ENCODE measurements around the gene PXDC1.
"Not testable (repeated sequence)": the region's sequence is repeated elsewhere in the genome, so short reads cannot be mapped to it uniquely, and the experiment has no call there.

PXDC1 gene

GRCh38 chr6:3767483-3767882 lies 16.0 kb upstream of the PXDC1 start:
- H3K4me3 ChIP-seq (ENCODE audit: low read depth, low read length); DNase-seq (ENCODE audit: low read depth): not testable (repeated sequence)

- H3K4me3 ChIP-seq (ENCODE audit: low read depth, low read length): no peak overlapping the region
Observed at GRCh38 chr6:3766214-3766613, 14.7 kb upstream of the PXDC1 start.

GRCh38 chr6:3765415-3765814 lies 13.9 kb upstream of the PXDC1 start:
- no peak overlapping the region for H3K4me3 ChIP-seq (ENCODE audit: low read depth, low read length)
- DNase-seq (ENCODE audit: low read depth): no peak

More at GRCh38 chr6:3766214-3766613, 14.7 kb upstream of the PXDC1 start:
- DNase-seq (ENCODE audit: low read depth): no peak

GRCh38 chr6:3764516-3765335 lies 13.2 kb upstream of the PXDC1 start:
- DNase-seq (ENCODE audit: low read depth): no peak
- no peak overlapping the region for H3K4me3 ChIP-seq (ENCODE audit: low read depth, low read length)

- no peak overlapping the region for H3K4me3 ChIP-seq (ENCODE audit: low read depth, low read length)
- no peak for DNase-seq (ENCODE audit: low read depth)
Observed at GRCh38 chr6:3762852-3763251, 11.3 kb upstream of the PXDC1 start.

- H3K4me3 ChIP-seq (ENCODE audit: low read depth, low read length): no peak overlapping the region
- no peak for DNase-seq (ENCODE audit: low read depth)
Observed at GRCh38 chr6:3762359-3762758, 10.8 kb upstream of the PXDC1 start.

- no peak for DNase-seq (ENCODE audit: low read depth)
- H3K4me3 ChIP-seq (ENCODE audit: low read depth, low read length): no peak overlapping the region
Observed at GRCh38 chr6:3761989-3762270, 10.4 kb upstream of the PXDC1 start.

- no peak overlapping the region for H3K4me3 ChIP-seq (ENCODE audit: low read depth, low read length)
- DNase-seq (ENCODE audit: low read depth): peak; percentile 88
Observed at GRCh38 chr6:3759646-3760232, 8.2 kb upstream of the PXDC1 start.

- no peak for DNase-seq (ENCODE audit: low read depth)
Observed at GRCh38 chr6:3758842-3759144, 7.3 kb upstream of the PXDC1 start.

GRCh38 chr6:3757998-3758841 lies 6.7 kb upstream of the PXDC1 start:
- not testable (repeated sequence) for H3K4me3 ChIP-seq (ENCODE audit: low read depth, low read length); DNase-seq (ENCODE audit: low read depth)

More at GRCh38 chr6:3758842-3759144, 7.3 kb upstream of the PXDC1 start:
- no peak overlapping the region for H3K4me3 ChIP-seq (ENCODE audit: low read depth, low read length)

- no peak for DNase-seq (ENCODE audit: low read depth)
- H3K4me3 ChIP-seq (ENCODE audit: low read depth, low read length): no peak overlapping the region
Observed at GRCh38 chr6:3757241-3757641, 5.7 kb upstream of the PXDC1 start.

- no peak overlapping the region for H3K4me3 ChIP-seq (ENCODE audit: low read depth, low read length)
- no peak for DNase-seq (ENCODE audit: low read depth)
Observed at GRCh38 chr6:3756546-3756945, 5.0 kb upstream of the PXDC1 start.

GRCh38 chr6:3755637-3756545 lies 4.4 kb upstream of the PXDC1 start:
- no peak for DNase-seq (ENCODE audit: low read depth)
- H3K4me3 ChIP-seq (ENCODE audit: low read depth, low read length): no peak overlapping the region

- DNase-seq (ENCODE audit: low read depth): no peak
- H3K4me3 ChIP-seq (ENCODE audit: low read depth, low read length): no peak overlapping the region
Observed at GRCh38 chr6:3754776-3755175, 3.3 kb upstream of the PXDC1 start.

- not testable (repeated sequence) for DNase-seq (ENCODE audit: low read depth); H3K4me3 ChIP-seq (ENCODE audit: low read depth, low read length)
Observed at GRCh38 chr6:3754032-3754725, 2.7 kb upstream of the PXDC1 start.

- peak; percentile 38 for DNase-seq (ENCODE audit: low read depth)
- H3K4me3 ChIP-seq (ENCODE audit: low read depth, low read length): no peak overlapping the region
Observed at GRCh38 chr6:3753228-3753835, 1.8 kb upstream of the PXDC1 start.

GRCh38 chr6:3752531-3753227 lies 1.2 kb upstream of the PXDC1 start:
- H3K4me3 ChIP-seq (ENCODE audit: low read depth, low read length): peak overlapping the region; percentile 86
- no peak for DNase-seq (ENCODE audit: low read depth)
